Measurements from ENCODE around the gene FOXJ2. TPM values are rescaled to one million over a fixed set of nuclear protein-coding genes. Genes with fewer than 3 reads are reported as not detected.
A peak's percentile ranks its signal among the peaks of the same experiment; 100 is the strongest.
"Not testable (repeated sequence)": the region's sequence is repeated elsewhere in the genome, so short reads cannot be mapped to it uniquely, and the experiment has no call there.

The FOXJ2 gene
- total RNA-seq, 1 experiment from 2014 or later: 6.3 TPM

GRCh38 chr12:8030189-8030588 lies 2.3 kb upstream of the FOXJ2 start:
- DNase-seq (ENCODE audit: low spot score): no peak

GRCh38 chr12:8031017-8031416 lies 1.5 kb upstream of the FOXJ2 start:
- not testable (repeated sequence) for DNase-seq (ENCODE audit: low spot score)

- DNase-seq (ENCODE audit: low spot score): no peak
These were observed 659 bp upstream of the FOXJ2 start for GRCh38 chr12:8031872-8032241.

GRCh38 chr12:8033153-8034044 lies 883 bp downstream of the FOXJ2 start:
- peak; percentile 28 for DNase-seq (ENCODE audit: low spot score)

GRCh38 chr12:8034802-8035201 lies 2.3 kb downstream of the FOXJ2 start:
- DNase-seq (ENCODE audit: low spot score): peak; percentile 10

- peak; percentile 8 for DNase-seq (ENCODE audit: low spot score)
These were observed 3.0 kb downstream of the FOXJ2 start for GRCh38 chr12:8035440-8036010.

GRCh38 chr12:8036346-8036745 lies 3.8 kb downstream of the FOXJ2 start:
- DNase-seq (ENCODE audit: low spot score): no peak

- DNase-seq (ENCODE audit: low spot score): no peak
These were observed 4.6 kb downstream of the FOXJ2 start for GRCh38 chr12:8037046-8037663.

GRCh38 chr12:8037947-8038346 lies 5.4 kb downstream of the FOXJ2 start:
- DNase-seq (ENCODE audit: low spot score): no peak

GRCh38 chr12:8038659-8039114 lies 6.2 kb downstream of the FOXJ2 start:
- peak; percentile 61 for DNase-seq (ENCODE audit: low spot score)

GRCh38 chr12:8040791-8041190 lies 8.3 kb downstream of the FOXJ2 start:
- DNase-seq (ENCODE audit: low spot score): no peak

GRCh38 chr12:8045952-8046944 lies 13.7 kb downstream of the FOXJ2 start:
- DNase-seq (ENCODE audit: low spot score): peak; percentile 79

- no peak for DNase-seq (ENCODE audit: low spot score)
These were observed 15.3 kb downstream of the FOXJ2 start for GRCh38 chr12:8047842-8048241.

GRCh38 chr12:8048906-8049305 lies 16.4 kb downstream of the FOXJ2 start:
- DNase-seq (ENCODE audit: low spot score): no peak

GRCh38 chr12:8050600-8051250 lies 18.2 kb downstream of the FOXJ2 start:
- no peak for DNase-seq (ENCODE audit: low spot score)

- no peak for DNase-seq (ENCODE audit: low spot score)
These were observed 20.2 kb downstream of the FOXJ2 start for GRCh38 chr12:8052679-8053078.

- DNase-seq (ENCODE audit: low spot score): no peak
These were observed 22.3 kb downstream of the FOXJ2 start for GRCh38 chr12:8054816-8055215.

GRCh38 chr12:8057306-8057705 lies 24.8 kb downstream of the FOXJ2 start:
- no peak for DNase-seq (ENCODE audit: low spot score)

- no peak for DNase-seq (ENCODE audit: low spot score)
These were observed 25.3 kb downstream of the FOXJ2 start for GRCh38 chr12:8057839-8058238.

GRCh38 chr12:8058506-8058905 lies 26.0 kb downstream of the FOXJ2 start:
- DNase-seq (ENCODE audit: low spot score): no peak

- no peak for DNase-seq (ENCODE audit: low spot score)
These were observed 31.6 kb downstream of the FOXJ2 start for GRCh38 chr12:8064131-8064530.
